BE2C (cell line): Measurements from ENCODE around the gene PRND.
"Not testable (repeated sequence)": the region's sequence is repeated elsewhere in the genome, so short reads cannot be mapped to it uniquely, and the experiment has no call there.

ENCODE experiments used
- DNase-seq: peaks from one replicate; pipeline ENCODE4 v3.0.0-alpha.2; 2020
- H3K27me3 ChIP-seq: fragments of 250-450 bp; sonication (Bioruptor Pico); 2 replicates; pipeline ENCODE4 v1.5.1; 2020; ENCODE audit warnings: mild to moderate bottlenecking
- H3K36me3 ChIP-seq: fragments of 250-450 bp; sonication (Bioruptor Pico); 2 replicates; pipeline ENCODE4 v1.5.1; 2020; ENCODE audit warnings: mild to moderate bottlenecking
- H3K4me1 ChIP-seq: fragments of 250-450 bp; sonication (Bioruptor Pico); 2 replicates; pipeline ENCODE4 v1.5.1; 2020
- H3K4me3 ChIP-seq: 2 replicates; pipeline ENCODE4 v1.5.1; 2011; ENCODE audit warnings: low read depth, low read length
- H3K9me3 ChIP-seq: fragments of 250-450 bp; sonication (Bioruptor Pico); 2 replicates; pipeline ENCODE4 v1.5.1; 2020
- CTCF ChIP-seq: IDR thresholded peaks from 2 replicates; pipeline ENCODE4 v1.5.1; 2012; ENCODE audit warnings: mild to moderate bottlenecking, low read depth, low read length

Gene PRND

GRCh38 chr20:4767084-4767483, 45.4 kb downstream of the PRND start:
- no peak for DNase-seq
- Histone ChIP-seq H3K4me3 (no peak overlapping the region), H3K4me1 (no peaks in the 10 kb centered on the region), H3K27me3 (peaks cover 9% of the 10 kb centered on the region; the same call in 1 of the 2 replicates), H3K36me3 (no peaks in the 10 kb centered on the region), H3K9me3 (no peaks in the 10 kb centered on the region)
- no peak for TF ChIP-seq CTCF

GRCh38 chr20:4769328-4769727, 47.6 kb downstream of the PRND start:
- H3K4me1 ChIP-seq = no peaks in the 10 kb centered on the region
- DNase-seq = no peak
- H3K9me3 ChIP-seq = no peaks in the 10 kb centered on the region
- H3K27me3 ChIP-seq = peaks cover 3% of the 10 kb centered on the region; the same call in 1 of the 2 replicates
- no peak overlapping the region for H3K4me3 ChIP-seq
- no peak for TF ChIP-seq CTCF
- no peaks in the 10 kb centered on the region for H3K36me3 ChIP-seq

GRCh38 chr20:4770026-4770425, 48.3 kb downstream of the PRND start:
- Histone ChIP-seq H3K4me3 (no peak overlapping the region), H3K36me3 (no peaks in the 10 kb centered on the region), H3K27me3 (peaks cover 3% of the 10 kb centered on the region; the same call in 1 of the 2 replicates), H3K9me3 (no peaks in the 10 kb centered on the region), H3K4me1 (no peaks in the 10 kb centered on the region)
- TF ChIP-seq CTCF = no peak
- no peak for DNase-seq

GRCh38 chr20:4771004-4771403, 49.3 kb downstream of the PRND start:
- Histone ChIP-seq H3K9me3 (no peaks in the 10 kb centered on the region), H3K27me3 (peaks cover 3% of the 10 kb centered on the region; the same call in 1 of the 2 replicates), H3K36me3 (no peaks in the 10 kb centered on the region), H3K4me3 (no peak overlapping the region), H3K4me1 (no peaks in the 10 kb centered on the region)
- TF ChIP-seq CTCF = no peak
- no peak for DNase-seq

- Histone ChIP-seq H3K4me3 (no peak overlapping the region), H3K4me1 (no peaks in the 10 kb centered on the region), H3K36me3 (no peaks in the 10 kb centered on the region), H3K9me3 (no peaks in the 10 kb centered on the region), H3K27me3 (peaks cover 3% of the 10 kb centered on the region; the same call in 1 of the 2 replicates)
- DNase-seq = no peak
- TF ChIP-seq CTCF = no peak
Measured at GRCh38 chr20:4772132-4772531, 50.4 kb downstream of the PRND start.

GRCh38 chr20:4773014-4773413, 51.3 kb downstream of the PRND start:
- not testable (repeated sequence) for H3K4me1 ChIP-seq, H3K4me3 ChIP-seq, H3K36me3 ChIP-seq, DNase-seq, H3K9me3 ChIP-seq, H3K27me3 ChIP-seq

GRCh38 chr20:4773736-4774135, 52.0 kb downstream of the PRND start:
- H3K9me3 ChIP-seq = no peaks in the 10 kb centered on the region
- no peaks in the 10 kb centered on the region for H3K4me1 ChIP-seq
- H3K4me3 ChIP-seq = no peak overlapping the region
- no peak for TF ChIP-seq CTCF
- H3K36me3 ChIP-seq = no peaks in the 10 kb centered on the region
- H3K27me3 ChIP-seq = peaks cover 3% of the 10 kb centered on the region; the same call in 1 of the 2 replicates
- no peak for DNase-seq
